ENCODE results near the gene SH3BGRL3.
"Not testable (repeated sequence)": the region's sequence is repeated elsewhere in the genome, so short reads cannot be mapped to it uniquely, and the experiment has no call there.

The SH3BGRL3 gene

GRCh38 chr1:26292735-26293134 is 12.8 kb downstream of the SH3BGRL3 start:
- H3K27ac ChIP-seq (ENCODE audit: low read length): not testable (repeated sequence)

DNA sequence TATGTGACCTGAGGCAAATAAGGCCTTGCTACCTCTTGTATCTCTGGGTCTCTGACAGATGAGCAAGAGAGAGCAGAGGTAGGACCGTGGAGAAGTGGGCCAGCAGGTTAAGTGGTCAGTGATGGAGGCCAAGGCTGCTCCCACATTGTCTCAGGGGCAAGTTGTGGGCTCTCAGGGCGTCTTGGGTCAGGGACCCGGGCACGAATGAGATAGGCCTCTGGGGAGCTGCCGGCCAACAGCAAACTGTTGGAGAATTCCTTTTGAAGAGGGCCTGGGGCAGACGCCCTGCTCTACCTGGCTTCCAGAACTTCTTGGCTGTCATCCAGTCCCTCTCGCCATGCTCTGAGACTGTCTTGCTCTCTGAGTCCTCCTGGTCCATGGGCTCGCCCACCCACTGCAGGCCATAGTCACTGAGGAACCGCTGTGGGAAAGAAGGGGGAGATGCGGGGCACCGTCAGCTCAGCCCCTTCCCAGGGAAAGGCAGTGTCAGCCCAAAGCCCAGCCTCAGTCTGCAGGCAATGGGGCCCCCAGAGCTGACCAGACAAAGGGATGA is 14.1 kb downstream of the SH3BGRL3 start:
- no peak overlapping the region for H3K4me3 ChIP-seq (ENCODE audit: low read length in 2 of 2)
- H3K36me3 ChIP-seq (ENCODE audit: control insufficient read depth in 2 of 2, insufficient read depth in 2 of 2, low read length in 2 of 2): no peaks in the 10 kb centered on the region
- H3K27me3 ChIP-seq (ENCODE audit: control insufficient read depth in 1 of 2, insufficient read depth in 2 of 2, low read length in 2 of 2): no peaks in the 10 kb centered on the region
- H3K9ac ChIP-seq (ENCODE audit: low read length in 2 of 2): no peak overlapping the region
- no peak overlapping the region for H3K27ac ChIP-seq (ENCODE audit: low read length)
- peaks cover 5% of the 10 kb centered on the region for H3K4me1 ChIP-seq (ENCODE audit: control insufficient read depth, insufficient read depth, low read length)
- no peaks in the 10 kb centered on the region for H3K9me3 ChIP-seq (ENCODE audit: control insufficient read depth in 2 of 2, low read length in 2 of 2)

More at GRCh38 chr1:26292735-26293134, 12.8 kb downstream of the SH3BGRL3 start:
- not testable (repeated sequence) for H3K36me3 ChIP-seq (ENCODE audit: control insufficient read depth in 2 of 2, insufficient read depth in 2 of 2, low read length in 2 of 2); H3K27me3 ChIP-seq (ENCODE audit: control insufficient read depth in 1 of 2, insufficient read depth in 2 of 2, low read length in 2 of 2); H3K9ac ChIP-seq (ENCODE audit: low read length in 2 of 2); H3K9me3 ChIP-seq (ENCODE audit: control insufficient read depth in 2 of 2, low read length in 2 of 2); H3K4me3 ChIP-seq (ENCODE audit: low read length in 2 of 2); H3K4me1 ChIP-seq (ENCODE audit: control insufficient read depth, insufficient read depth, low read length)

DNA sequence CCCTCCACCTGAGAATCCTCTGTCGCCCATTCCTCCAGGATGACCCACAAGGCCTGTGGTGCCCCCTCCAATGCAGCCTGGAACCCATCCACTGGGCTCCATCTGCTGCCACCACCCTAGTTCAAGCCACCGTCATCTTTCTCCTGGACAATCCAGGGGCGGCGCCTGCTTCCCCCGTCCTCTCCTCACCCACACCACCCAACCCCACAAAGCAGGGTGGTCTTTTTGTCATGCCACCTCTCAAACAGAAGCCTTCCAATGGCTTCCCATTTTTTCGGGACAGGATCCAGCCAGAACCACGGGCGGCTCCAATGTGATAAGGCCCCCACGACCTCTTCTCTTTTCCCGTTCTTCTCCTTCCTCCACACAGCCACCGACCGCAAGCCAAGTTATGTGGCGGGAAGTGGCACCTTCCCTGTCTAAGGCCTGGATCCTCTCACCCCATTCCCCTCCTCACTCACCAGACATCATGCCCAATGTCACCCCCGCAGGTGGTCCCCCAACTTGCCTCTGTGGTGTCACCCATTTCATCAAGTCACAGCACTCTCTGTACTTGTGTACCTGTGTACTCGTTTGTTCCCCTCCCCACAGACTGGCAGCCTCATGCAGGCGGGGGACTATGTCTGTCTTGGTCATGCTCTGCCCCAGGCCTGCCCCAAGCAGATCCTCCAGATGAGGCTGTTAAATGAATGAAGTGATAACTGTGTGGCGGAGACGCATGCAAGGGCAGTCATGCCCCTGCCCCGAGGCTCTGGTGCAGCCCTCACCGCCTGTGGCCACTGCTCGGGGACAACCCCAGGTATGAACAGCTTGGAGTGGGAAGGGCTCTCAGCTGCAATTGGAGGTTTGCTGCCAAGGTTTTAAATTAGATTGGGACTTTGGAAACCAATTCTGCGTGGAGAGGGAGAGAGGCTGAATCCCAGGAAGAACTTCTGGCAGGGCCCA is 15.6 kb downstream of the SH3BGRL3 start:
- Histone ChIP-seq H3K36me3 (ENCODE audit: control insufficient read depth in 2 of 2, insufficient read depth in 2 of 2, low read length in 2 of 2) (no peaks in the 10 kb centered on the region), H3K9me3 (ENCODE audit: control insufficient read depth in 2 of 2, low read length in 2 of 2) (no peaks in the 10 kb centered on the region), H3K27me3 (ENCODE audit: control insufficient read depth in 1 of 2, insufficient read depth in 2 of 2, low read length in 2 of 2) (no peaks in the 10 kb centered on the region), H3K9ac (ENCODE audit: low read length in 2 of 2) (no peak overlapping the region), H3K4me3 (ENCODE audit: low read length in 2 of 2) (no peak overlapping the region), H3K4me1 (ENCODE audit: control insufficient read depth, insufficient read depth, low read length) (no peaks in the 10 kb centered on the region), H3K27ac (ENCODE audit: low read length) (no peak overlapping the region)

- no peak overlapping the region for H3K9ac ChIP-seq (ENCODE audit: low read length in 2 of 2)
- no peaks in the 10 kb centered on the region for H3K36me3 ChIP-seq (ENCODE audit: control insufficient read depth in 2 of 2, insufficient read depth in 2 of 2, low read length in 2 of 2)
Measured at GRCh38 chr1:26296340-26297056, 16.6 kb downstream of the SH3BGRL3 start.

DNA sequence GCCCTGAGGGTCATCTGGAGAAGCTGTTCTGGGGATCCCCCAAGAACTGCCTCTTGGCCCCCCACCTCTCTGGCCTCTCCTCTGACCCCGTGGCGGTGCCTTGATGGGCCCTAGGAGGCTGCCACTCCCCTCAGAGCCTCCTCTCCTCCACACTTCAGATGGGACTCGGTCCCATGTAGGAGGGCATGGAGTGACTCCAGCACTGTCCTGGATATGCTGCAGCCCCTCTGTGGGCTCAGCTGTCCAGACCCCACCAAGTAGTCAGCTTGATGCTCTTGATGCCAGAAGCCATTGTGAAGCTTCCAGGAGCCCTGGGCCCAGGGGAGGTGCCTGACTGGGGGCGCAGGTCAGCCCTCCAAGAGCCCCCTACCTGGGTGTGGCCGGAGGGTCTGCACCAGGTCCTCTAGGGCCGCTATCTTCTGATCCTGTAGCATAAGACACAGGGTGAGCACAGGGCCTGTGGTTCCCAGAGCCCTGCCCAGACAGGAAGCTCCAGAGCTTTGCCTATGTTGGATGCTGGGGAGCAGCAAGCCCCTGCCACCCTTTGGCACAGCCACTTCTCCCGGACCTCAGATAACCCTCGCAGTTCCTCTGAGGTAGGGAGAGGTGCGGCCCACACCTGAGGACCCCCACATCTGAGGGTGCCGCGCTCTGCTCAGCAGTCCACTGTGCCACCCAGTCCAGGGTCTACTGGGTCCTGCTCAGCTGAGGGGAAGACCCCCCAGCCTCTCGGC is 17.3 kb downstream of the SH3BGRL3 start:
- H3K9me3 ChIP-seq (ENCODE audit: control insufficient read depth in 2 of 2, low read length in 2 of 2): no peaks in the 10 kb centered on the region
- no peak overlapping the region for H3K27ac ChIP-seq (ENCODE audit: low read length)
- H3K4me3 ChIP-seq (ENCODE audit: low read length in 2 of 2): no peak overlapping the region
- no peak overlapping the region for H3K9ac ChIP-seq (ENCODE audit: low read length in 2 of 2)
- no peaks in the 10 kb centered on the region for H3K36me3 ChIP-seq (ENCODE audit: control insufficient read depth in 2 of 2, insufficient read depth in 2 of 2, low read length in 2 of 2)
- no peaks in the 10 kb centered on the region for H3K4me1 ChIP-seq (ENCODE audit: control insufficient read depth, insufficient read depth, low read length)
- no peaks in the 10 kb centered on the region for H3K27me3 ChIP-seq (ENCODE audit: control insufficient read depth in 1 of 2, insufficient read depth in 2 of 2, low read length in 2 of 2)

More at GRCh38 chr1:26296340-26297056, 16.6 kb downstream of the SH3BGRL3 start:
- Histone ChIP-seq H3K27me3 (ENCODE audit: control insufficient read depth in 1 of 2, insufficient read depth in 2 of 2, low read length in 2 of 2) (no peaks in the 10 kb centered on the region), H3K4me1 (ENCODE audit: control insufficient read depth, insufficient read depth, low read length) (no peaks in the 10 kb centered on the region), H3K9me3 (ENCODE audit: control insufficient read depth in 2 of 2, low read length in 2 of 2) (no peaks in the 10 kb centered on the region), H3K4me3 (ENCODE audit: low read length in 2 of 2) (no peak overlapping the region), H3K27ac (ENCODE audit: low read length) (no peak overlapping the region)

GRCh38 chr1:26297791-26298124 is 17.9 kb downstream of the SH3BGRL3 start:
- Histone ChIP-seq H3K36me3 (ENCODE audit: control insufficient read depth in 2 of 2, insufficient read depth in 2 of 2, low read length in 2 of 2) (no peaks in the 10 kb centered on the region), H3K27ac (ENCODE audit: low read length) (no peak overlapping the region), H3K9ac (ENCODE audit: low read length in 2 of 2) (no peak overlapping the region), H3K4me3 (ENCODE audit: low read length in 2 of 2) (no peak overlapping the region), H3K9me3 (ENCODE audit: control insufficient read depth in 2 of 2, low read length in 2 of 2) (no peaks in the 10 kb centered on the region), H3K4me1 (ENCODE audit: control insufficient read depth, insufficient read depth, low read length) (no peaks in the 10 kb centered on the region), H3K27me3 (ENCODE audit: control insufficient read depth in 1 of 2, insufficient read depth in 2 of 2, low read length in 2 of 2) (no peaks in the 10 kb centered on the region)

GRCh38 chr1:26300578-26301275 is 20.8 kb downstream of the SH3BGRL3 start:
- H3K36me3 ChIP-seq (ENCODE audit: control insufficient read depth in 2 of 2, insufficient read depth in 2 of 2, low read length in 2 of 2): no peaks in the 10 kb centered on the region
- H3K4me3 ChIP-seq (ENCODE audit: low read length in 2 of 2): no peak overlapping the region
- no peak overlapping the region for H3K9ac ChIP-seq (ENCODE audit: low read length in 2 of 2)
- H3K27me3 ChIP-seq (ENCODE audit: control insufficient read depth in 1 of 2, insufficient read depth in 2 of 2, low read length in 2 of 2): no peaks in the 10 kb centered on the region
- peaks cover 3% of the 10 kb centered on the region for H3K4me1 ChIP-seq (ENCODE audit: control insufficient read depth, insufficient read depth, low read length)
- no peaks in the 10 kb centered on the region for H3K9me3 ChIP-seq (ENCODE audit: control insufficient read depth in 2 of 2, low read length in 2 of 2)
- no peak overlapping the region for H3K27ac ChIP-seq (ENCODE audit: low read length)

DNA sequence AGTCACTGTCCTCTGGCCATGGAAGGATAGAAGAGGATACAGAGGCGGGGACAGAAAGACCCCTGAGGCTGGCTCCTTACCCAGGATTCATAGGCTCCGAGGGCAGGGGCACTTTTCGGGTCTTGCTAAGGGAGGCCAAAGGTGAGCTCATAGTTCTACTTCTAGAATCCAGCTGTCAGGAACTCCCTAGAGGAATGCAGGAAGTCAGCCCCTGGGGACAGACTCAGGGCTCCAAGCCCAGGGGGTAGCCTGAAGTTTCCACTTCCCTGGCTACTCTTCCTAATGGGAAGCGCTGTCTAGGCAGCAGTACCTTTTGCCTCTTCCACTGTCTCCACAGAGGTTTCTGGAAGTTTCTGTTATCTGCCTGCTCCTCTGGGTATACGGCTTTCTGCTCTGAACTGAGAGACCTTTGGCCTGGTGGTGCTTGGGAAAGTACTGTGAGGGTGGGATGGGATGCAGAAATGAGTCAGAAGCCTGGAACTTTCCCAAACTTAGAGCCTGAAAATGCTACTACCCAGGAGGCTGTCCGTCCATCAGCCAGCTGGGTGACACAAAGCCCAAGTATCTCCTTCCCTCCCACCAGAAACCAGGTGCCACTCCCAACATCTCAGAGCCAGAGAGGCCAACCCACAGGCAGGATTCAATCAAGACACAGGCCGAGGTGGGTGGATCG is 23.0 kb downstream of the SH3BGRL3 start:
- Histone ChIP-seq H3K36me3 (ENCODE audit: control insufficient read depth in 2 of 2, insufficient read depth in 2 of 2, low read length in 2 of 2) (no peaks in the 10 kb centered on the region), H3K9me3 (ENCODE audit: control insufficient read depth in 2 of 2, low read length in 2 of 2) (no peaks in the 10 kb centered on the region), H3K27me3 (ENCODE audit: control insufficient read depth in 1 of 2, insufficient read depth in 2 of 2, low read length in 2 of 2) (no peaks in the 10 kb centered on the region), H3K27ac (ENCODE audit: low read length) (no peak overlapping the region), H3K4me3 (ENCODE audit: low read length in 2 of 2) (no peak overlapping the region), H3K9ac (ENCODE audit: low read length in 2 of 2) (no peak overlapping the region), H3K4me1 (ENCODE audit: control insufficient read depth, insufficient read depth, low read length) (peaks cover 11% of the 10 kb centered on the region)

- Histone ChIP-seq H3K27ac (ENCODE audit: low read length) (peak overlapping the region; percentile 6), H3K4me1 (ENCODE audit: control insufficient read depth, insufficient read depth, low read length) (peaks cover 11% of the 10 kb centered on the region), H3K9ac (ENCODE audit: low read length in 2 of 2) (peak overlapping the region; percentile 80 to 83), H3K36me3 (ENCODE audit: control insufficient read depth in 2 of 2, insufficient read depth in 2 of 2, low read length in 2 of 2) (no peaks in the 10 kb centered on the region), H3K4me3 (ENCODE audit: low read length in 2 of 2) (peak overlapping the region; percentile 77 to 96), H3K27me3 (ENCODE audit: control insufficient read depth in 1 of 2, insufficient read depth in 2 of 2, low read length in 2 of 2) (no peaks in the 10 kb centered on the region), H3K9me3 (ENCODE audit: control insufficient read depth in 2 of 2, low read length in 2 of 2) (no peaks in the 10 kb centered on the region)
Measured at GRCh38 chr1:26305667-26306289, 25.9 kb downstream of the SH3BGRL3 start.

All from stomach smooth muscle (tissue), 2 donors.